ENCODE data around the gene ZFX.

ZFX gene
- long read RNA-seq, full-length matches to known transcripts, result 3 of 55 reads
- long read RNA-seq, partial matches to known transcripts, result 14 of 55 reads
- long read RNA-seq, other reads (novel, unspliced or antisense), result 38 of 55 reads

GRCh38 chrX:24149351-24150050 is at the start of gene ZFX:
Gene ZFX (plus strand): TSS chrX:24149729. CDS start chrX:24172743, 23,014 bp downstream.
- Histone ChIP-seq H3K27ac (replicated peaks) (peak within 1 kb of the TSS; percentile 91), H3K27me3 (ENCODE audit: insufficient read depth, poor library complexity, severe bottlenecking) (no peaks in the 10 kb centered on the region), H3K4me3 (replicated peaks; ENCODE audit: insufficient read depth, low read length) (peak within 1 kb of the TSS; percentile 62)
- peak in 1 of 2 experiments; percentile 81 for DNase-seq (ENCODE audit: low read depth in 1 of 2, low spot score in 1 of 2)
- TF ChIP-seq POLR2AphosphoS5 (IDR thresholded peaks at IDR 0.05; ENCODE audit: low read depth) (peak; percentile 54), SPI1 (IDR thresholded peaks at IDR 0.05; ENCODE audit: borderline replicate concordance, low read depth) (no peak; the same call in 1 of the 2 replicates)

DNA sequence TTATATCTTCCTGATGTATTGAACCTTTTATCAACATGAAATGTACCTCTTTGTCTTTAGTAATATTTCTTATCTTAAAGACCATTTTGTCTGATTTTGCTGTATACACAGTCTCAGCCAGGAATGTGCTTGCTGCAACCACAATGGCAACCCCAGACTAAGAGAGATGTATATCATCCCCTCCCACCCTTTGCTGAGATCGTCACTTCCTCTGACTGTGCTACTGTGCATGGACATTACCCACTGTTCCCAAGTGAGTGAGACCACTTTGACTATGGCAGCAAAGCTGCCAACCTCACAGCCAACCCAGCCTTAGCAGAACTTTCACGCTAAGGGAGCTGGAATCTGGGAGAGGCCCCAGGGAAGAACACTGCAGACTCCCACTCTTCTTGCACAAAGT is 48.8 kb upstream of the ZFX start:
- H3K27ac ChIP-seq (replicated peaks), result no peak overlapping the region
- no peaks in the 10 kb centered on the region for H3K27me3 ChIP-seq (ENCODE audit: insufficient read depth, poor library complexity, severe bottlenecking)
- DNase-seq (ENCODE audit: low read depth in 1 of 2, low spot score in 1 of 2), result no peak
- H3K4me3 ChIP-seq (replicated peaks; ENCODE audit: insufficient read depth, low read length), result no peak overlapping the region
- TF ChIP-seq SPI1 (IDR thresholded peaks at IDR 0.05; ENCODE audit: borderline replicate concordance, low read depth), result no peak
- TF ChIP-seq GABPA (IDR thresholded peaks at IDR 0.05; ENCODE audit: low read depth), result no peak
- no peak for TF ChIP-seq POLR2AphosphoS5 (IDR thresholded peaks at IDR 0.05; ENCODE audit: low read depth)
- TF ChIP-seq, protein P1, sequence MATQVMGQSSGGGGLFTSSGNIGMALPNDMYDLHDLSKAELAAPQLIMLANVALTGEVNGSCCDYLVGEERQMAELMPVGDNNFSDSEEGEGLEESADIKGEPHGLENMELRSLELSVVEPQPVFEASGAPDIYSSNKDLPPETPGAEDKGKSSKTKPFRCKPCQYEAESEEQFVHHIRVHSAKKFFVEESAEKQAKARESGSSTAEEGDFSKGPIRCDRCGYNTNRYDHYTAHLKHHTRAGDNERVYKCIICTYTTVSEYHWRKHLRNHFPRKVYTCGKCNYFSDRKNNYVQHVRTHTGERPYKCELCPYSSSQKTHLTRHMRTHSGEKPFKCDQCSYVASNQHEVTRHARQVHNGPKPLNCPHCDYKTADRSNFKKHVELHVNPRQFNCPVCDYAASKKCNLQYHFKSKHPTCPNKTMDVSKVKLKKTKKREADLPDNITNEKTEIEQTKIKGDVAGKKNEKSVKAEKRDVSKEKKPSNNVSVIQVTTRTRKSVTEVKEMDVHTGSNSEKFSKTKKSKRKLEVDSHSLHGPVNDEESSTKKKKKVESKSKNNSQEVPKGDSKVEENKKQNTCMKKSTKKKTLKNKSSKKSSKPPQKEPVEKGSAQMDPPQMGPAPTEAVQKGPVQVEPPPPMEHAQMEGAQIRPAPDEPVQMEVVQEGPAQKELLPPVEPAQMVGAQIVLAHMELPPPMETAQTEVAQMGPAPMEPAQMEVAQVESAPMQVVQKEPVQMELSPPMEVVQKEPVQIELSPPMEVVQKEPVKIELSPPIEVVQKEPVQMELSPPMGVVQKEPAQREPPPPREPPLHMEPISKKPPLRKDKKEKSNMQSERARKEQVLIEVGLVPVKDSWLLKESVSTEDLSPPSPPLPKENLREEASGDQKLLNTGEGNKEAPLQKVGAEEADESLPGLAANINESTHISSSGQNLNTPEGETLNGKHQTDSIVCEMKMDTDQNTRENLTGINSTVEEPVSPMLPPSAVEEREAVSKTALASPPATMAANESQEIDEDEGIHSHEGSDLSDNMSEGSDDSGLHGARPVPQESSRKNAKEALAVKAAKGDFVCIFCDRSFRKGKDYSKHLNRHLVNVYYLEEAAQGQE (IDR thresholded peaks at IDR 0.05; ENCODE audit: insufficient replicate concordance, low read depth), result no peak

GRCh38 chrX:24110069-24110468 is 39.5 kb upstream of the ZFX start:
- DNase-seq (ENCODE audit: low read depth in 1 of 2, low spot score in 1 of 2), result no peak

DNA sequence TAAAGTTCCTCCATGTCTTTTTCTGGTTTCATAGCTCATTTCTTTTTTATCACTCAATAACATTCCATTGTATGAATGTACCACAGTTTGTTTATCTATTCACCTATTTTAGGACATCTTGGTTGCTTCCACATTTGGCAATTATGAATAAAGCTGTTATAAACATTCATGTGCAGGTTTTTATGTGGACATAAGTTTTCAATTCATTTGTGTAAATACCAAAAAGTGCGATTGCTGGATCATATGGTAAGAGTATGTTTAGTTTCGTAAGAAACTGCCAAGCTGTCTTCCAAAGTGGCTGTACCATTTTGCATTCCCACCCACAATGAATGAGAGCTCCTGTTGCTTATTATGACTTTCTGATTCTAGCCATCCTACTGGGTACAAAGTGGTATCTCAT is 36.3 kb upstream of the ZFX start:
- no peaks in the 10 kb centered on the region for H3K27me3 ChIP-seq (ENCODE audit: insufficient read depth, poor library complexity, severe bottlenecking)
- H3K27ac ChIP-seq (replicated peaks), result no peak overlapping the region
- TF ChIP-seq, protein P1 (IDR thresholded peaks at IDR 0.05; ENCODE audit: insufficient replicate concordance, low read depth), result no peak
- TF ChIP-seq POLR2AphosphoS5 (IDR thresholded peaks at IDR 0.05; ENCODE audit: low read depth) (no peak), CTCF (IDR thresholded peaks at IDR 0.05; ENCODE audit: insufficient read depth, low read length) (no peak), GABPA (IDR thresholded peaks at IDR 0.05; ENCODE audit: low read depth) (no peak), SPI1 (IDR thresholded peaks at IDR 0.05; ENCODE audit: borderline replicate concordance, low read depth) (no peak)
- no peak overlapping the region for H3K4me3 ChIP-seq (replicated peaks; ENCODE audit: insufficient read depth, low read length)
- no peak for DNase-seq (ENCODE audit: low read depth in 1 of 2, low spot score in 1 of 2)

More at GRCh38 chrX:24110069-24110468, 39.5 kb upstream of the ZFX start:
- Histone ChIP-seq H3K27ac (replicated peaks) (no peak overlapping the region), H3K4me3 (replicated peaks; ENCODE audit: insufficient read depth, low read length) (no peak overlapping the region), H3K27me3 (ENCODE audit: insufficient read depth, poor library complexity, severe bottlenecking) (no peaks in the 10 kb centered on the region)
- TF ChIP-seq CTCF (IDR thresholded peaks at IDR 0.05; ENCODE audit: insufficient read depth, low read length), result no peak
- TF ChIP-seq POLR2AphosphoS5 (IDR thresholded peaks at IDR 0.05; ENCODE audit: low read depth), result no peak
- TF ChIP-seq SPI1 (IDR thresholded peaks at IDR 0.05; ENCODE audit: borderline replicate concordance, low read depth), result no peak
- no peak for TF ChIP-seq GABPA (IDR thresholded peaks at IDR 0.05; ENCODE audit: low read depth)
- TF ChIP-seq, protein P1 (IDR thresholded peaks at IDR 0.05; ENCODE audit: insufficient replicate concordance, low read depth), result no peak

Measured in HL-60 (cell line).